HG03097 (cell line): ENCODE data around the gene MEGF11.

ENCODE experiments used
- ATAC-seq: cut with Tn5 transposase; IDR thresholded peaks from one replicate; pipeline ENCODE4 v1.9.1; 2021; ENCODE audit not compliant: unreplicated experiment, low FRiP score

The MEGF11 gene

DNA sequence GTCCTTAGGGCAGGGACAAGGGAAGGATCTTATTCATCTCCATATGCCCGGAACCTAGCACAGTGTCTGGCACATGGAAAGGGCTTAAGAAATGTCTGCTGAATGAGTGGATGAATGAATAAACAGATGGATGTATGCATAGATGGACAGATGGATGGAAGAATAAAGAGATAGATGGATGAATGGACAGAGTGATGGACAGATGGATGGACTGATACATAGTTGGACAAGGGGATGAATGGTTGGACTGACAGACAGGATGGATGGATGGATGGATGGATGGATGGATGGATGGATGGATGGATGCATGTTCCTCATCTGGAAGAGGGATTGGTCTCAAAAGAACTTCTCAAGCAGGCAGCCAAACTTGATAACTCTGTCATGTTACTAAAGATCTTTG, 177.6 kb downstream of the MEGF11 start:
- no peak for ATAC-seq

GRCh38 chr15:66072616-66073361, 180.8 kb downstream of the MEGF11 start:
- no peak for ATAC-seq

GRCh38 chr15:66071921-66072295, 181.6 kb downstream of the MEGF11 start:
- no peak for ATAC-seq

GRCh38 chr15:66071160-66071920, 182.2 kb downstream of the MEGF11 start:
- no peak for ATAC-seq

DNA sequence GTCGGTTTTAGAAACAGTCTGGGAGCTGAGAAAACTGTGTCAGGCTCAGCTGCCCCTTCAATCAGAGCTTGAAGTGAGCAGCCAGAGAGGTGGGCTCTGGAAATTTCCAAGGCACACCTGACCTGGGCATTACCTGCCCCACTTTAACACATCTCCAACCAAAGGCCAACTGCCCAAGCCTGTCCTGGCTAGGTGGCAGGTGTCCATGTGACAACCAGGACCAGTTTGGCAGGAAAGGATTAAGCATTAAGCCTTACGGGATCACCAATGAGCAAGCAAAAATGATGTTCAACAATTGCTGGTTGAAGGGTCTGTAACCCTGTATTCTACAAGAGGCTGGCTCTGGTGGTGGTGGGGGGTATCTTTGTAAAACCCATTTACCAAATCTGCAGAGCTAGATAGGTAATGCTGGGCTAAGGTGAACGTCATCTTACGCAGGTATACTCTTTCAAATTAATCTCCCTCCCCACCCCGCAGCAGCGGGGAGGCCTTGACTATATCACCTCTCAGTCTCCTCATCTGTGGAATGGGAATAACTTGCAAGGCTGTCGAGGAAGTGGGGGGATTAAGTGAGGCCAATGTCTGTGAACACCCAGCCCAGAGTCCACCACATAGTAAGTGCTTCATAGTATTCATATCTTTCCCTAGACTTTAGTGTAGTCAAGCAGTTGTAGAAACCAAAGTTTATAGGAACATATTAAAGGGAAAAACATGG, 183.2 kb downstream of the MEGF11 start:
- ATAC-seq, result no peak

DNA sequence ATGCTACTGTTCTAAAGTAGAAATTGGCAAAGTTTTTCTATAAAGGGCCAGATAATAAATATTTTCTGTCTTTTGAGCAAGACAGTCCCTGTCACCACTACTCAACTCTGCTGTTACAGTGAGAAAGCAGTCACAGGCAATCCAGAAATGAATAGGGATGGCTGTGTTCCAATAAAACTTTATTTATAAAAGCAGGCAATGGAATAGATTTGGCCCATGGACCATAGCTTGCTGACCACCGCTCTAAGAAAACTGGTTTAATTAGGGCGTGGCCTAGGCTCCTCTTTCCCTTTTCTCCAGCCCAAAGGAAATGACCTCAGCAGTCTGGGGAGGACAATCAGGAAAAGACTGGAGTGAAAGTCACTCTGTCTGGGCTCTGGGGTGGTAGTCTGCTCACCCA, 183.8 kb downstream of the MEGF11 start:
- ATAC-seq, result no peak

GRCh38 chr15:66068801-66069200, 184.7 kb downstream of the MEGF11 start:
- ATAC-seq, result no peak

DNA sequence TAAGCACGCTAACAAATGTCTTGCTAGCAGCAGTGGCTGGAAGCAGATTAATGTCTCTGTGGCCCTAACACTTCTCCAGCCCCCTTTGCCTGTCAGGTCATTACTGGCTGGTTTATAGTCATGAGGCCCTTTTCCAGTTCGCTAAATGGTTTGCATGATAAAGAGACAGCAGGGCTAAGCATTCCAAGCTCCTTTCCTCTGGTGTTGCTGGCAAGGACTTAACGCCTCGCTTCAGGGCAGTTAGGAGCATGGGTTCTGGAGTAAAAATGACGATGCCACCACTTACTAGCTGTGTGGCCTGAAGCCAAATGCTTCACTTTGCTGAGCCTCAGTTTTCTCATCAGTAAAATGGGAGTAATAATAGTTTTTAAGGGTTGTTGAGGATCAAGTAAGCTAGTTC, 185.9 kb downstream of the MEGF11 start:
- ATAC-seq, result no peak

GRCh38 chr15:66066481-66066880, 187.1 kb downstream of the MEGF11 start:
- ATAC-seq, result no peak

DNA sequence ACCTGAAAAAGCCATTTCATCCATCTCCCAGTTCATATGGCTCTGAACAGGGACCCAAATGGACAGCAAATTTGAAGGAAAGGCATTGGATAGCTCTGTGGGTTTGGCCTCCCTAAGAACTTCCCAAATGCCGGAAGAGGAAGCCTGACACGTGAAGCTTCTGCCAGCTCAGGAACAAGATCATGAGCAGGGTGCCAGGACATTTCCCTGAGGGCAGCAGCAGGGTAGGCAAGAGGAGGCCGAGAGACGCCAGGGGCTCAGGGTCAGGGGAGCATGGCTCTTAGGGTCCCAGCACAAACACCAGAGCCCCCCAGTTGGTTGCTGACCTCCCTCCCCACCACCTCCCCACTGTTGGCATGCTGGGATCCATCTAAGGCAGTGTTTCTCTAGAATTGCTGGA, 187.5 kb downstream of the MEGF11 start:
- ATAC-seq, result no peak

- no peak for ATAC-seq
Measured at GRCh38 chr15:66065325-66065724, 188.2 kb downstream of the MEGF11 start.

GRCh38 chr15:66063147-66063546, 190.4 kb downstream of the MEGF11 start:
- no peak for ATAC-seq

GRCh38 chr15:66057089-66057488, 196.5 kb downstream of the MEGF11 start:
- no peak for ATAC-seq

DNA sequence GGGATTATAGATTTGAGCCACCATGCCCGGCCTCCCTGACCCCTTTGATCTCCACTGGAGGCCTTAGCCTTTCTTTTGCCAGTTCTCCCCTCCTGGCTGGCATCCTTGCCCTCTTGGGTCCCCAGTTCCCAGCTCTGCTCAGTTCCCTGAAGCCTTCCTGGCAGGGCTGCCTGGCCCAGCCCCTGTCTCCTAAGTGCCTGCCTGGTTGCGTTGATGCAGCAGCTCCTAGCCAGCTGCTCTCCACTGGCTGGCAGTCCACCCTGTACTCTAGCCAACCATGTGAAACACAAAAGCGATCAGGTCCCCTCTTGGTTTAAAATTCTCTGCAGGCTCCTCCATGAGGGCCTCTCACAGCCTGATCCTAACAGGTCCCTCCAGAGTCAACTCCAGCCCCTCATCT, 199.6 kb downstream of the MEGF11 start:
- ATAC-seq, result no peak

- ATAC-seq, result no peak
Measured at GRCh38 chr15:66051833-66052232, 201.7 kb downstream of the MEGF11 start.

GRCh38 chr15:66050264-66050663, 203.3 kb downstream of the MEGF11 start:
- ATAC-seq, result no peak

GRCh38 chr15:66049353-66049752, 204.2 kb downstream of the MEGF11 start:
- no peak for ATAC-seq

DNA sequence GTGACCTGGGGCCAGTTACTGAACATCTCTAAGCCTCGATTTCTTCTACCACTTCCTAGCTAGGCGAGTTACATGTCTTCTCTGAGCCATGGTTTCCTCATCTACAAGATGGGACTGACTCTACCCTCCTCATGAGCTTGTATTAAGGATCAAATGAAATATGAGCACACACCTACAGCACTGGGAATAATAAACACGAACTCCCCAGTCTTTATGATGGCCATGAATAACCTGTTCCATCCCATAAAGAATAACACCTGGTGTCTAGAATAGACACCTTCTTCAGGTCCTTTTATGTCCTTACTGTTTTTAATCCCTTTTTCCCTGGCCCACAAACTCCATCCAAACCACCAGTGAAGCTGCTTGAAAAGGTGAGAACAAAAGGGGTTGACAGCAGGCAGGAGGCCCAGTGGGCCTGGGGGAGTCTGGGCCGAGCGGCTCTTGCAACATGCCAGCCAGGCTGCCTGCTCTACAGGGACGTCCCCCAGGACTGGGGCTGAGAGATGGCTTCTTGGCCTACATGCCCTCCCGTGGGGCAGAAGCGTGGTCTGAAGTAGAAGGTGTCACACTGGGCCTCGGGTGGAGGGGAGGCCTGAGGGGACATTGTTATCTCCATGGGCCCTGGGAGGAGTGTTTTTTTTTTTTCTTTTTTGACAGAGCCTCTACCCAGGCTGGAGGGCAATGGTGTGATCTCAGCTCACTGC, 206.1 kb downstream of the MEGF11 start:
- no peak for ATAC-seq

DNA sequence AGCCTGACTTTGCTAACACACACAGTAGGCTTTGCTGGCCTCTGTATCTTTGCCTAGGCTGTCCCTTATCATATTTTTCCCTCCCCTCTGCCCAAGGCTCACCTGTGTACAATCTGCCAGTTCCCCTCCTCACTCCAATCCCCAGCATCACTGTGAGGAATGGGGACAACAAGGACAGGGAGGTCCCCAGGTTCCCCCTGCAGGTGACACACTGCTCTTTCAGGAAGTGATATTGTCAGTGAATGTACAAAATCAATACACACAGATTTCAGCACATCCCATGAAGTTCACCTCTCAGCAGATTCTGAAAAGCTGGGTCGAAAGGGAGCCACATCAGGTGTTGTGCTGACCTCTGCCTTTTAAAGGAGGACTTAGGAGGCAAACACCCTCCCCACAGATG, 206.8 kb downstream of the MEGF11 start:
- no peak for ATAC-seq

DNA sequence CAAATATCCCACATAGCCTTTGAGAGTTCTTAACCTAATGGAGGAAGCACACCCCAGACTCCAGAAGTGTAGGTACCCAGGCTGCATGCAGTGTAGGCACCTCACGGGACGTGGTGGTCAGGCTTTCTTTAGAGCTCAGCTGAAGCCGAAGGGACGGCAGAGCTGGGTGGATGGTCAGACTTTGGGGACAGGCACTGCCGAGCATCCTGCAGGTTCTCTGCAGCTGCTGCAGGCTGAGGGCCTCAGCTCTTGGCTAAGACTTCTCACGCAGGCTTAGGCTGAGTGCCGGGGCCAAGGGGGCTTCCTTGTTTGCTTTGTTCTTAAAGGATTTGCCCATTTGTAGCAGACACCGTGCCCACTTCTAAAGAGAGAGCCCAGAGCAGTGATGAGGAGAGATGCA, 207.2 kb downstream of the MEGF11 start:
- no peak for ATAC-seq

GRCh38 chr15:66045542-66045941, 208.0 kb downstream of the MEGF11 start:
- ATAC-seq, result no peak
